AML-193 (cell line): Measurements from ENCODE around the gene GATA2.

Experiments
- DNase-seq, 2 experiments: peaks; one replicate each; lab custom pipeline; 2025; lab: John Stamatoyannopoulos, UW

Gene GATA2

GRCh38 chr3:128432971-128433836 is 59.8 kb downstream of the GATA2 start:
- no peak for DNase-seq

- no peak for DNase-seq
Observed at GRCh38 chr3:128432301-128432970, 60.6 kb downstream of the GATA2 start.

GRCh38 chr3:128431803-128432300 is 61.1 kb downstream of the GATA2 start:
- no peak for DNase-seq

- DNase-seq = no peak
Observed at GRCh38 chr3:128430731-128431130, 62.3 kb downstream of the GATA2 start.

GRCh38 chr3:128430301-128430700 is 62.7 kb downstream of the GATA2 start:
- no peak for DNase-seq

- no peak for DNase-seq
Observed at GRCh38 chr3:128429751-128430150, 63.2 kb downstream of the GATA2 start.
